Gastrocnemius medialis (tissue), 4 donors: ENCODE data around the gene SMC1B. TPM values are rescaled to one million over a fixed set of nuclear protein-coding genes. Genes with fewer than 3 reads are reported as not detected.
A peak's percentile ranks its signal among the peaks of the same experiment; 100 is the strongest.

ENCODE experiments used
- ATAC-seq, 2 donors: fragments of 150-250 bp; one replicate each; pipeline ENCODE4 v1.9.1; 2016
- DNase-seq, 2 donors: peaks; one replicate each; pipeline ENCODE4 v3.0.0-alpha.2; 2019
- H3K27ac ChIP-seq, 4 donors: fragments of 200-600 bp; sonication (generic); 1 replicate in 1 of 4; 2 replicates in 3 of 4; pipeline ENCODE4 v1.5.1; 2016 to 2018; ENCODE audit warnings: mild to moderate bottlenecking in 2 of 4, moderate library complexity in 1 of 4
- H3K27me3 ChIP-seq, 3 donors: fragments of 200-600 bp; sonication (generic) in 2 of 3; 1 replicate in 1 of 3; 2 replicates in 2 of 3; pipeline versions ENCODE4 v1.5.1 to v1.6.0; 2016 to 2019; ENCODE audit warnings: mild to moderate bottlenecking in 1 of 3, moderate library complexity in 1 of 3
- H3K36me3 ChIP-seq, 2 donors: fragments of 200-600 bp; sonication (generic) in 1 of 2; one replicate each; pipeline ENCODE4 v1.5.1; 2017 to 2018
- H3K4me1 ChIP-seq, 2 donors: fragments of 200-600 bp; sonication (generic) in 1 of 2; one replicate each; pipeline ENCODE4 v1.5.1; 2016 to 2017; ENCODE audit warnings: mild to moderate bottlenecking in 2 of 2
- H3K4me3 ChIP-seq, 4 donors: fragments of 200-600 bp; sonication (generic) in 3 of 4; 1 replicate in 1 of 4; 2 replicates in 3 of 4; pipeline ENCODE4 v1.5.1; 2016 to 2019; ENCODE audit warnings: mild to moderate bottlenecking in 2 of 4
- H3K9me3 ChIP-seq, 3 donors: fragments of 200-600 bp; sonication (generic) in 2 of 3; 1 replicate in 1 of 3; 2 replicates in 2 of 3; pipeline ENCODE4 v1.5.1; 2016 to 2019
- POLR2A ChIP-seq, 2 donors: fragments of 450-650 bp; IDR thresholded peaks; one replicate each; pipeline ENCODE4 v1.6.1; 2017; ENCODE audit warnings: antibody characterized with exemption in 2 of 2, mild to moderate bottlenecking in 2 of 2, moderate library complexity in 2 of 2
- in situ Hi-C, 4 donors: fragments of 200-750 bp; cut with MboI; loops; one replicate each; pipeline versions ENCODE4 v1.15.0 to v1.8.0; 2017; ENCODE audit warnings: low sequenced_read_pairs in 4 of 4
- intact Hi-C: fragments of 100-400 bp; cut with DNase I; formaldehyde crosslinking; loops from one replicate; pipeline ENCODE4 v1.15.1; 2023; ENCODE audit warnings: low total_unique reads
- total RNA-seq, 4 donors: library from RNA; depleted of rRNA; stranded (reverse); fragments of >200 nt; gene quantifications; one replicate each; pipeline versions ENCODE4 v1.1.0 to v1.2.3, GENCODE V29; 2016
- TF ChIP-seq, protein P1 (sequence below), 5 experiments: fragments of 450-650 bp in 3 of 5; fragments of 200-600 bp in 2 of 5; sonication (generic) in 2 of 5; IDR thresholded peaks in 4 of 5; conservative IDR thresholded peaks in 1 of 5; 1 replicate in 4 of 5; 2 replicates in 1 of 5; pipeline ENCODE4 v1.5.1; 2016 to 2019; ENCODE audit warnings: antibody characterized with exemption in 5 of 5, mild to moderate bottlenecking in 3 of 5, moderate library complexity in 3 of 5

Gene SMC1B
- total RNA-seq, 4 donors from 2014 or later: not detected

DNA sequence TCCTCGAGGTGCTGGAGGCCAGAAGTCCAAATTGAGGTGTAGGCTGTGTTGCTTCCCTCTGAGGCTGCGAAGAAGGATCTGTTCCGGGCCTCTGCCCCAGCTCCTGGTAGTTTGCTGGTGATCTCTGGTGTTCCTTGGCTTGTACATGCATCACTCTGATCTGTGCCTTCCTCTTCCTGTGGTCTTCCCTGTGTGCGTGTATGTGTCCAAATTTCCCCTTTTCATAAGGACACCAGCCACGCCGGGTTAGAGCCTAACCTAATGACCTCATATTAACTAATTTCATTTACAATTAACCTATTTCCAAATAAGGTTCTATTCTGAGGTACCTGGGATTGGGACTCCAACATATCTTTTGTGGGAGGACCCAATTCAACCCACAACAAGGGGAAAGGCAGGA, 21.6 kb upstream of the SMC1B start:
- TF ChIP-seq, protein P1, sequence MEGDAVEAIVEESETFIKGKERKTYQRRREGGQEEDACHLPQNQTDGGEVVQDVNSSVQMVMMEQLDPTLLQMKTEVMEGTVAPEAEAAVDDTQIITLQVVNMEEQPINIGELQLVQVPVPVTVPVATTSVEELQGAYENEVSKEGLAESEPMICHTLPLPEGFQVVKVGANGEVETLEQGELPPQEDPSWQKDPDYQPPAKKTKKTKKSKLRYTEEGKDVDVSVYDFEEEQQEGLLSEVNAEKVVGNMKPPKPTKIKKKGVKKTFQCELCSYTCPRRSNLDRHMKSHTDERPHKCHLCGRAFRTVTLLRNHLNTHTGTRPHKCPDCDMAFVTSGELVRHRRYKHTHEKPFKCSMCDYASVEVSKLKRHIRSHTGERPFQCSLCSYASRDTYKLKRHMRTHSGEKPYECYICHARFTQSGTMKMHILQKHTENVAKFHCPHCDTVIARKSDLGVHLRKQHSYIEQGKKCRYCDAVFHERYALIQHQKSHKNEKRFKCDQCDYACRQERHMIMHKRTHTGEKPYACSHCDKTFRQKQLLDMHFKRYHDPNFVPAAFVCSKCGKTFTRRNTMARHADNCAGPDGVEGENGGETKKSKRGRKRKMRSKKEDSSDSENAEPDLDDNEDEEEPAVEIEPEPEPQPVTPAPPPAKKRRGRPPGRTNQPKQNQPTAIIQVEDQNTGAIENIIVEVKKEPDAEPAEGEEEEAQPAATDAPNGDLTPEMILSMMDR (IDR thresholded peaks at IDR 0.05 in 4 of 5, conservative IDR thresholded peaks at IDR 0.05 in 1 of 5): no peak
- TF ChIP-seq POLR2A (IDR thresholded peaks at IDR 0.05): no peak
- Histone ChIP-seq H3K27me3 (no peaks in the 10 kb centered on the region), H3K27ac (peak overlapping the region in 3 of 4 donors; percentile 61 to 65 (median 63)), H3K4me1 (peaks cover 0 to 7% of the 10 kb centered on the region in 2 donors), H3K4me3 (no peak overlapping the region), H3K9me3 (no peaks in the 10 kb centered on the region), H3K36me3 (no peaks in the 10 kb centered on the region)
- intact Hi-C loops: loop anchor here (1.0 kb wide), 2 partner anchors 98 to 166 kb away; no protein-coding TSS in a partner anchor
- no peak for DNase-seq
- in situ Hi-C loops: loop anchor here in 3 of 4 donors (5.0 kb wide), 1 partner anchor 168 kb away; no protein-coding TSS in a partner anchor
- no peak for ATAC-seq

DNA sequence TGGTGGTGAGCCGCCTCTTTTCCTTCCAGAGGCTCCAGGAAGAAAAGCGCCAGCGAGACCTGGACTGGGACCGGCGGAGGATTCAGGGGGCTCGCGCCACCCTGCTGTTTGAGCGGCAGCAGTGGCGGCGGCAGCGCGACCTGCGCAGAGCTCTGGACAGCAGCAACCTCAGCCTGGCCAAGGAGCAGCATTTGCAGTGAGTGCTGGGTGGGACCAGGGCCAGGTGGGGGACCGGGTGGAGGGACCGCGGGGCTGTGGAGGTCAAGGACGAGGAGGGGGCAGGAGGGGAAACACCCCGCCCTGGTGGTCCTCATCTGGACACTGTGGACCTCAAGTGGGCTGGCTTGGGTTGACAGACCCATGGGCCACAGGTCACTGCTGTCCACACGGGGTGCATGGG, 17.5 kb upstream of the SMC1B start:
- no peak overlapping the region for H3K4me3 ChIP-seq
- TF ChIP-seq, protein P1 (IDR thresholded peaks at IDR 0.05 in 4 of 5, conservative IDR thresholded peaks at IDR 0.05 in 1 of 5): no peak
- TF ChIP-seq POLR2A (IDR thresholded peaks at IDR 0.05): no peak
- in situ Hi-C loops: loop anchor here in 1 of 4 donors (5.0 kb wide), 1 partner anchor 164 kb away; no protein-coding TSS in a partner anchor
- intact Hi-C loops: no loop called here
- no peak overlapping the region for H3K27ac ChIP-seq
- H3K4me1 ChIP-seq: peaks cover 0 to 7% of the 10 kb centered on the region in 2 donors
- no peaks in the 10 kb centered on the region for H3K36me3 ChIP-seq
- DNase-seq: no peak
- H3K9me3 ChIP-seq: no peaks in the 10 kb centered on the region
- no peaks in the 10 kb centered on the region for H3K27me3 ChIP-seq
- no peak for ATAC-seq

DNA sequence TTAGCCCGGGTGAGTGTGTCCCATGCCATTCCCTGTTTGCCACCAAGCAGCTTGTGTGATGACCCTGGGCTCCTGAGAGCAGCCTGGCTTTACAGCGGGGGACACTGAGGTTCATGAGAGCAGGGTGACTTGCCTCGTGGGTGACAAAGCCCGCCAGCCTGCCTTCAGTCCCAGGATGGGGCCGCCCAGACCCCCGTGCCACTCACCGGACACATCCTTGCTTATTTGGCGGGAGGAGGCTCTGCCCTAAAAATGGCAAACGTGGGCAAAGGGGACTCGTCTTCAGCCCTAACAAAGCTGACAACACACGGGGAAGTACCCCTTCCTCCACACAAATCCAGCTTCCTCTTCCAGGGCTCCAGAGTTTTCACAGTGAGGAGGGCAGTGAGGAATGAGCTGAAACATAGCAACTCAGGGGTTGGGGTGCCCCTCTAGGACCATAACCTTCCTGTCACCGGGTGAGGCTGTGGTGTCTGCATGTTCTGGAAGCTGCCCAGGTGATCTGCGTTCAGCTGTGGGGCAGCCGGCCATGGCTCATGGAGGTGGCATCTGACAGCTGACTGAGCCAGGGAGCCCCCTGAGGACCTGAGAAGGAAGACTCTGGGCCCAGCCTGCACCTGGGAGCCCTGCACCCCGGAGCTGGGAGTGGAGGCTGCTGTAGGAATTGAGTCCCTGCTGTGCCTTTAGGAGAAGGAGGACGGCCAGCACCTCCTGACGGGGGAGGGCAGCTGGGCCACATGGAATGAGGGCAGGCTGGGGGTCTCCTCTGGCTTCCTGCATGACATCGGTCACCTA, 16.8 kb upstream of the SMC1B start:
- Histone ChIP-seq H3K27me3 (no peaks in the 10 kb centered on the region), H3K36me3 (no peaks in the 10 kb centered on the region), H3K9me3 (no peaks in the 10 kb centered on the region), H3K4me1 (peaks cover 0 to 3% of the 10 kb centered on the region in 2 donors), H3K27ac (no peak overlapping the region), H3K4me3 (no peak overlapping the region)
- no peak for TF ChIP-seq POLR2A (IDR thresholded peaks at IDR 0.05)
- TF ChIP-seq, protein P1 (IDR thresholded peaks at IDR 0.05 in 4 of 5, conservative IDR thresholded peaks at IDR 0.05 in 1 of 5): no peak
- intact Hi-C loops (no loop called here), in situ Hi-C loops (loop anchor here in 1 of 4 donors (5.0 kb wide), 1 partner anchor 163 kb away; no protein-coding TSS in a partner anchor)
- ATAC-seq (no peak), DNase-seq (no peak)

DNA sequence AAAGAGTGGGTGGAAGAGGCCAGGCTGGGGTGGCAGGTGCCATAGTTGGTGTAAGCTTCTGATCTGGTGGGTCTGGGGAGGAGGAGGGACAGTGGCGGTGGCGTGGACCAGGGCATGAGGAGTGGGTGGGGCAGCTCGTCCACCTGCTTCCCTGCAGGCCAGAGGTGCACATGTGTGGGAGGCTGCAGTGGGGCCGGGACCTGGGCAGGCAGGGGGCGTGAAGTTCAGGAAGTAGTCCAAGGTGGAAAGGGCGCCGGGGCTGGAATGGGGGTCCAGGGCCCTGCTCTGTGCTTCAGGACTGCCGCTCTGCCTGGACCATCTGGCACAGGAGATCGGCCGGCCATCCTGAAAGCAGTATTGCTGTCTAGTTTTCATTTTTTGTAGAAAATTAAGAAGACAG, 16.0 kb upstream of the SMC1B start:
- no peaks in the 10 kb centered on the region for H3K4me1 ChIP-seq
- H3K4me3 ChIP-seq: no peak overlapping the region
- no peak for TF ChIP-seq POLR2A (IDR thresholded peaks at IDR 0.05)
- TF ChIP-seq, protein P1 (IDR thresholded peaks at IDR 0.05 in 4 of 5, conservative IDR thresholded peaks at IDR 0.05 in 1 of 5): no peak
- no peaks in the 10 kb centered on the region for H3K27me3 ChIP-seq
- no peak overlapping the region for H3K27ac ChIP-seq
- DNase-seq: no peak
- intact Hi-C loops: no loop called here
- in situ Hi-C loops: no loop called here
- no peaks in the 10 kb centered on the region for H3K9me3 ChIP-seq
- H3K36me3 ChIP-seq: no peaks in the 10 kb centered on the region
- no peak for ATAC-seq
